Measurements from ENCODE around the gene CTNND2. TPM values are rescaled to one million over a fixed set of nuclear protein-coding genes. Genes with fewer than 3 reads are reported as not detected.
A peak's percentile ranks its signal among the peaks of the same experiment; 100 is the strongest.

The CTNND2 gene
- total RNA-seq, 1 experiment from 2014 or later: 7.0 TPM

GRCh38 chr5:11212706-11213105 is 691.5 kb downstream of the CTNND2 start:
- no peak overlapping the region for H3K9ac ChIP-seq (ENCODE audit: extremely low read depth, insufficient read length, low read length)
- no peaks in the 10 kb centered on the region for H4K20me1 ChIP-seq (ENCODE audit: control insufficient read depth, insufficient read depth, insufficient read length)
- H4K91ac ChIP-seq (ENCODE audit: insufficient read length, low read depth, low read length): no peak overlapping the region
- no peaks in the 10 kb centered on the region for H3K9me3 ChIP-seq (ENCODE audit: control insufficient read depth, low read depth, low read length)
- Mint-ChIP-seq H3K27me3 (ENCODE audit: low read depth) (no peaks in the 10 kb centered on the region), H3K9me3 (peaks cover 4% of the 10 kb centered on the region in 2 experiments; a peak in 3 of 5 replicates), H3K27ac (peak overlapping the region in 1 of 3 experiments; percentile 65; a peak in 2 of 7 replicates), H3K4me3 (no peak overlapping the region), H3K4me1 (peaks cover 0 to 6% of the 10 kb centered on the region in 2 experiments; a peak in 3 of 4 replicates), H3K36me3 (ENCODE audit: insufficient read depth in 1 of 3, low read depth in 3 of 3) (peaks cover 0 to 4% (median 0%) of the 10 kb centered on the region in 3 experiments; a peak in 2 of 7 replicates)
- H2BK20ac ChIP-seq (ENCODE audit: low read depth, low read length, poor library complexity, severe bottlenecking): no peak overlapping the region
- no peaks in the 10 kb centered on the region for H3K79me2 ChIP-seq (ENCODE audit: insufficient read depth, low read length)
- no peak overlapping the region for H3T11ph ChIP-seq (ENCODE audit: low read length)
- H2BK12ac ChIP-seq (ENCODE audit: insufficient read length, low read depth, low read length): no peak overlapping the region
- no peak overlapping the region for H2AFZ ChIP-seq (ENCODE audit: low read length)
- WGBS (ENCODE audit: extremely low coverage, insufficient read length, low lambda C conversion rate): no CpG with 5 or more reads among the region's 3 CpGs
- no peak overlapping the region for H3K4me2 ChIP-seq (ENCODE audit: insufficient read depth, insufficient read length, low read length)
- H3K4ac ChIP-seq (ENCODE audit: low read depth, low read length): no peak overlapping the region
- TF ChIP-seq, protein P1, sequence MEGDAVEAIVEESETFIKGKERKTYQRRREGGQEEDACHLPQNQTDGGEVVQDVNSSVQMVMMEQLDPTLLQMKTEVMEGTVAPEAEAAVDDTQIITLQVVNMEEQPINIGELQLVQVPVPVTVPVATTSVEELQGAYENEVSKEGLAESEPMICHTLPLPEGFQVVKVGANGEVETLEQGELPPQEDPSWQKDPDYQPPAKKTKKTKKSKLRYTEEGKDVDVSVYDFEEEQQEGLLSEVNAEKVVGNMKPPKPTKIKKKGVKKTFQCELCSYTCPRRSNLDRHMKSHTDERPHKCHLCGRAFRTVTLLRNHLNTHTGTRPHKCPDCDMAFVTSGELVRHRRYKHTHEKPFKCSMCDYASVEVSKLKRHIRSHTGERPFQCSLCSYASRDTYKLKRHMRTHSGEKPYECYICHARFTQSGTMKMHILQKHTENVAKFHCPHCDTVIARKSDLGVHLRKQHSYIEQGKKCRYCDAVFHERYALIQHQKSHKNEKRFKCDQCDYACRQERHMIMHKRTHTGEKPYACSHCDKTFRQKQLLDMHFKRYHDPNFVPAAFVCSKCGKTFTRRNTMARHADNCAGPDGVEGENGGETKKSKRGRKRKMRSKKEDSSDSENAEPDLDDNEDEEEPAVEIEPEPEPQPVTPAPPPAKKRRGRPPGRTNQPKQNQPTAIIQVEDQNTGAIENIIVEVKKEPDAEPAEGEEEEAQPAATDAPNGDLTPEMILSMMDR (conservative IDR thresholded peaks at IDR 0.05): no peak
- no peak overlapping the region for H2BK120ac ChIP-seq (ENCODE audit: low read depth, low read length, poor library complexity, severe bottlenecking)
- no peak overlapping the region for H3K18ac ChIP-seq (ENCODE audit: insufficient read length, low read depth, low read length)
- H2BK5ac ChIP-seq (ENCODE audit: insufficient read length, low read length): no peak overlapping the region
- no peak overlapping the region for H3K56ac ChIP-seq (ENCODE audit: insufficient read length, low read depth, low read length)
- H2AK5ac ChIP-seq (ENCODE audit: insufficient read length, low read length): no peak overlapping the region
- no peaks in the 10 kb centered on the region for H3K4me1 ChIP-seq (ENCODE audit: insufficient read depth, low read length)
- no peaks in the 10 kb centered on the region for H3K79me1 ChIP-seq (ENCODE audit: insufficient read depth, low read depth, low read length, poor library complexity, severe bottlenecking)
- no peak overlapping the region for H4K8ac ChIP-seq (replicated peaks; ENCODE audit: insufficient read length, low read depth, low read length)
- DNase-seq: no peak
- H3K14ac ChIP-seq (ENCODE audit: insufficient read depth, low read length): no peak overlapping the region
- no peaks in the 10 kb centered on the region for H3K23me2 ChIP-seq (ENCODE audit: insufficient read length, low read depth, low read length, poor library complexity, severe bottlenecking)
- H3K27ac ChIP-seq (ENCODE audit: insufficient read length, low read depth, low read length): no peak overlapping the region
- no peak overlapping the region for H2BK15ac ChIP-seq (ENCODE audit: low read depth, low read length)
- no peak overlapping the region for H4K5ac ChIP-seq (ENCODE audit: insufficient read length, low read depth, low read length)
- no peaks in the 10 kb centered on the region for H3K27me3 ChIP-seq (ENCODE audit: insufficient read depth, low read length)
- no peak overlapping the region for H3K23ac ChIP-seq (ENCODE audit: insufficient read length, low read depth, low read length)
